Measurements from ENCODE around the gene HADHB. TPM values are rescaled to one million over a fixed set of nuclear protein-coding genes. Genes with fewer than 3 reads are reported as not detected.

Gene HADHB
- 54.1 TPM for polyA plus RNA-seq (2012; ENCODE audit: insufficient read length, low read depth)

DNA sequence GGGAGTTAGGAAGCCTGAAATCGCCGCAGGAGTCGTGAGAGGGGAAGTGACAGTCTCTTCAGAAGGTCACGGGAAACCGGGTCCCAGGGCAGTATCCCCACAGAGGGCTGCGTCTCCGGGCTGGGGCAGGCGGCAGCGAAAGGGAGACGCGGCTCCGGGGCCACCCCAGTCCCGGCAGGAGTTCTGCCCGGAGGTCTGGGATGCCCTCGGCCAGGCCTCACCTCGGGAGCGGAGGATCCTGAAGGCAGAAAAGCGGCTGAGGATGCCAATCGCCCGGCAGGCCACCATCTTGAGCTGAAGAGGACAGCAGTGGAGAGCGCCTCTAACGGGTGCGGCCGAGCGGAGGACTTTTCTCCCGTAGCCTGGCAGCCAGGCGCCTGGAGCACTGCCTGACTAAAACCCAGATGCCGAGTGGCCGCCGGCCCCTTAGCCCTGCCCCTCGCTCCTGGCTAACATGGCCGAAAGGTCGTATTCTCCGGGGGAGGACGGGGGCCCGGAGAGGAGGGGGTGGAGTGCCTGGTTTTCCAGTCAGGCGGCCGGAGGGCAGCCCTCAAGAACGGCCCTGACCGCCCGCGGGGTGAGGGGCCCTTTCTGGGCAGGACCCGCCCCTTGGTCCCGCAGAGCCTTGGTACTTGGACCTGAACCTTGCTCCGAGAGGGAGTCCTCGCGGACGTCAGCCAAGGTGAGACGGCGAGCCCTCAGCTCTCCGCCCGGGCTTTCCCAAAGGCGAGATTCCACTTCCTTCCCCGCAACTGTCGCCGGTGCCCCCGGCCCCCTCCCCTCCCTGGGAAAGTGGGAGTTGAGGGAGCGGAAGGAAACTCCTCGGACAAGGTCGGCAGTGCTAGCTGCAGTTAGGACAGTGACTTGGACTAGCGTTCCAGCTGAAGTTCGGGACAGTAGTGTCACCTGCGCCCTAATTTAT is at the start of gene HADHB, which contains the start of gene HADHA:
TSS of gene HADHB (plus strand) at position 631 of the 922 bp plus-strand sequence. CDS start 9,316 bp downstream, outside the sequence.
TSS of gene HADHA (minus strand) at position 324 of the 922 bp plus-strand sequence. CDS start at position 288, 36 bp downstream.
- TF ChIP-seq POLR2AphosphoS5 (IDR thresholded peaks at IDR 0.05; ENCODE audit: low read depth, low read length), result peak; percentile 88
- TF ChIP-seq SIN3A (IDR thresholded peaks at IDR 0.05; ENCODE audit: borderline replicate concordance, insufficient read depth, low read length), result 0 out of 2 replicates have a peak, but pooled peaks have one; percentile 53
- peak in 1 of 2 experiments; percentile 58; a peak in 2 of 4 replicates for TF ChIP-seq REST (IDR thresholded peaks at IDR 0.05; ENCODE audit: insufficient read depth in 1 of 2, low read depth in 2 of 2, low read length in 2 of 2)
- peak; percentile 69; the same call in 1 of the 2 replicates for TF ChIP-seq TAF1 (IDR thresholded peaks at IDR 0.05; ENCODE audit: borderline replicate concordance, insufficient read depth, low read length)
- TF ChIP-seq FOXP2 (optimal IDR thresholded peaks at IDR 0.05; ENCODE audit: borderline replicate concordance, extremely low read depth, extremely low read length, insufficient read depth), result peak; percentile 9

DNA sequence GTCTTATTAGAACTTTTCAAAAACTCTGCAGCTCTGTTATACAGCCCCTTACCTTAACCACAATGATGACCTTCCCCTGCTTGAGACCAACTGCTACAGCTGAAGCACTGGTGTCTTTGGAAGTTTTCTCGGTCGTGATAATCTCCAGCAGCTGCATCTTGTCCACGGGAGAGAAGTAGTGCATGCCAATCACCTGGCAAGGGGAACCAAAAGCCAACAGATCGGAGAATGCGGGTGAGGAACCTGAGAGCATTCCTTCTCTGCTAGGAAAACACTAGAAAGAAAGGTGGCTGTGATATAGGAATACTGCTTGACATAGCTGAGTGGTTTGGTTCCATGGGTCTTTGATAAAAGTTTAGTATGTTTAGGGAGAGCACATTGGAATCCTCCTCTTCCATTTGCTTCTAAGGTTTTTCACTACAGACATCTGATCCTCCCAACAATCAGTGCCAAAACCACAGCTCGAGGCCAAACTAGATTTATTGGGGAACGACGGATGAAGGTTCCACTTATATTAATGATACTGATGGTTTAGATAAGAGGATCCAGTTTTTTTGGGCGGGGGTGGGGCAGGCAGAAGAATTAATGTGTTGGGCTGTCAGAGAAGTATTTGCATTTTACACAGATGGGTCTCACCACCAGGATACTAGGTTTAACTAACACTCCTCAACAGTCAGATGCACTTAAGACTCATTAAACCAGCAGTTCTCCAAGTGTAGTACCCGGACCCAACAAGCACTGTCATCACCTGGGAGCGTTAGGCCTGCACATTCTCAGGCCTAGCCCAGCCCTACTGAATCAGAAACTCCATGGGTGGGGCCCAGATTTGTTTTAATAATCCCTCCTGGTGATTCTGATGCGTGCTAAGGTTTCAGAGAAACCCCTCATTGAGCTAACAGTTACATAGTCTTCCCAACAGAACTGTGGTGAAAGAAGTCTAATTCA is 49.4 kb upstream of the HADHB start:
- TF ChIP-seq POLR2AphosphoS5 (IDR thresholded peaks at IDR 0.05; ENCODE audit: low read depth, low read length) (no peak), SIN3A (IDR thresholded peaks at IDR 0.05; ENCODE audit: borderline replicate concordance, insufficient read depth, low read length) (no peak), TAF1 (IDR thresholded peaks at IDR 0.05; ENCODE audit: borderline replicate concordance, insufficient read depth, low read length) (no peak), REST (IDR thresholded peaks at IDR 0.05; ENCODE audit: insufficient read depth in 1 of 2, low read depth in 2 of 2, low read length in 2 of 2) (no peak)

GRCh38 chr2:26196683-26197418 is 47.9 kb upstream of the HADHB start:
- TF ChIP-seq POLR2AphosphoS5 (IDR thresholded peaks at IDR 0.05; ENCODE audit: low read depth, low read length), result 0 out of 2 replicates have a peak, but pooled peaks have one; percentile 11
- no peak for TF ChIP-seq TAF1 (IDR thresholded peaks at IDR 0.05; ENCODE audit: borderline replicate concordance, insufficient read depth, low read length)

GRCh38 chr2:26197516-26197915 is 47.2 kb upstream of the HADHB start:
- no peak for TF ChIP-seq TAF1 (IDR thresholded peaks at IDR 0.05; ENCODE audit: borderline replicate concordance, insufficient read depth, low read length)
- TF ChIP-seq REST (IDR thresholded peaks at IDR 0.05; ENCODE audit: insufficient read depth in 1 of 2, low read depth in 2 of 2, low read length in 2 of 2), result no peak
- no peak for TF ChIP-seq POLR2AphosphoS5 (IDR thresholded peaks at IDR 0.05; ENCODE audit: low read depth, low read length)
- no peak for TF ChIP-seq SIN3A (IDR thresholded peaks at IDR 0.05; ENCODE audit: borderline replicate concordance, insufficient read depth, low read length)
